Measurements from ENCODE around the gene NUP62. TPM values are rescaled to one million over a fixed set of nuclear protein-coding genes. Genes with fewer than 3 reads are reported as not detected.

The NUP62 gene
- total RNA-seq, 1 experiment from 2014 or later, result 127 TPM

GRCh38 chr19:49866933-49867782, 62.1 kb downstream of the NUP62 start, which contains the start of gene PNKP:
TSS of gene PNKP (minus strand) at chr19:49867576. CDS start at chr19:49867204, 372 bp downstream.
- H3K14ac ChIP-seq (ENCODE audit: insufficient read depth, low read length), result peak within 1 kb of the TSS; percentile 90; the same call in 1 of the 2 replicates
- H3K23ac ChIP-seq (ENCODE audit: insufficient read length, low read depth, low read length), result no peak within 1 kb of the TSS
- H2BK12ac ChIP-seq (ENCODE audit: insufficient read length, low read depth, low read length), result no peak within 1 kb of the TSS
- H3K9me3 Mint-ChIP-seq, result peaks cover 0 to 4% of the 10 kb centered on the region in 2 experiments; a peak in 1 of 5 replicates
- H2AK5ac ChIP-seq (ENCODE audit: insufficient read length, low read length), result no peak within 1 kb of the TSS
- H3K4me1 Mint-ChIP-seq, result peaks cover 26 to 37% of the 10 kb centered on the region in 2 experiments
- H3K9ac ChIP-seq (ENCODE audit: extremely low read depth, insufficient read length, low read length), result peak within 1 kb of the TSS; percentile 91
- no peak within 1 kb of the TSS for H2BK5ac ChIP-seq (ENCODE audit: insufficient read length, low read length)
- H4K20me1 ChIP-seq (ENCODE audit: control insufficient read depth, insufficient read depth, insufficient read length), result no peaks in the 10 kb centered on the region
- H3K56ac ChIP-seq (ENCODE audit: insufficient read length, low read depth, low read length), result no peak within 1 kb of the TSS
- peaks cover 1% of the 10 kb centered on the region; the same call in 1 of the 2 replicates for H3K27me3 Mint-ChIP-seq (ENCODE audit: low read depth)
- H3K27ac Mint-ChIP-seq, result peak within 1 kb of the TSS; percentile 98 to 100 (median 99)
- peak within 1 kb of the TSS; percentile 40 for H3K27ac ChIP-seq (ENCODE audit: insufficient read length, low read depth, low read length)
- no peak within 1 kb of the TSS for H2BK20ac ChIP-seq (ENCODE audit: low read depth, low read length, poor library complexity, severe bottlenecking)
- peak within 1 kb of the TSS; percentile 92 for H3K18ac ChIP-seq (ENCODE audit: insufficient read length, low read depth, low read length)
- H2BK15ac ChIP-seq (ENCODE audit: low read depth, low read length), result no peak within 1 kb of the TSS
- H3K9me3 ChIP-seq (ENCODE audit: control insufficient read depth, low read depth, low read length), result no peaks in the 10 kb centered on the region
- H4K91ac ChIP-seq (ENCODE audit: insufficient read length, low read depth, low read length), result no peak within 1 kb of the TSS
- peak within 1 kb of the TSS; percentile 95 to 98; a peak in 4 of 5 replicates for H3K4me3 Mint-ChIP-seq
- no CpG with 5 or more reads among the region's 65 CpGs for WGBS (ENCODE audit: extremely low coverage, insufficient read length, low lambda C conversion rate)
- H3K79me1 ChIP-seq (ENCODE audit: insufficient read depth, low read depth, low read length, poor library complexity, severe bottlenecking), result peaks cover 5% of the 10 kb centered on the region
- no peaks in the 10 kb centered on the region for H3K27me3 ChIP-seq (ENCODE audit: insufficient read depth, low read length)
- no peak within 1 kb of the TSS for H2BK120ac ChIP-seq (ENCODE audit: low read depth, low read length, poor library complexity, severe bottlenecking)
- peaks cover 2% of the 10 kb centered on the region; the same call in 1 of the 2 replicates for H3K4me1 ChIP-seq (ENCODE audit: insufficient read depth, low read length)
- peak within 1 kb of the TSS; percentile 93 for H3K4me2 ChIP-seq (ENCODE audit: insufficient read depth, insufficient read length, low read length)
- H4K5ac ChIP-seq (ENCODE audit: insufficient read length, low read depth, low read length), result no peak within 1 kb of the TSS
- no peak for TF ChIP-seq CTCF (conservative IDR thresholded peaks at IDR 0.05)
- H4K8ac ChIP-seq (replicated peaks; ENCODE audit: insufficient read length, low read depth, low read length), result no peak within 1 kb of the TSS
- H2AFZ ChIP-seq (ENCODE audit: low read length), result no peak within 1 kb of the TSS
- H3T11ph ChIP-seq (ENCODE audit: low read length), result no peak within 1 kb of the TSS
- peaks cover 27 to 46% (median 30%) of the 10 kb centered on the region in 3 experiments for H3K36me3 Mint-ChIP-seq (ENCODE audit: insufficient read depth in 1 of 3, low read depth in 3 of 3)
- peaks cover 15% of the 10 kb centered on the region for H3K23me2 ChIP-seq (ENCODE audit: insufficient read length, low read depth, low read length, poor library complexity, severe bottlenecking)
- H3K4ac ChIP-seq (ENCODE audit: low read depth, low read length), result no peak within 1 kb of the TSS; the same call in 1 of the 2 replicates
- no peaks in the 10 kb centered on the region; the same call in 1 of the 2 replicates for H3K79me2 ChIP-seq (ENCODE audit: insufficient read depth, low read length)
- DNase-seq, result peak; percentile 94
